Raji (cell line): Measurements from ENCODE around the gene UGT1A10.

ENCODE experiments used
- POLR2A ChIP-seq: IDR thresholded peaks from 2 replicates; pipeline ENCODE4 v1.6.1; 2011; ENCODE audit warnings: low read depth, low read length, control low read depth; ENCODE audit not compliant: insufficient read depth

The UGT1A10 gene

GRCh38 chr2:233773854-233774253, 137.6 kb downstream of the UGT1A10 start:
- no peak for TF ChIP-seq POLR2A

GRCh38 chr2:233775414-233775813, 139.2 kb downstream of the UGT1A10 start:
- no peak for TF ChIP-seq POLR2A

- no peak for TF ChIP-seq POLR2A
Measured at GRCh38 chr2:233778030-233778429, 141.8 kb downstream of the UGT1A10 start, which contains the start of gene MROH2A. Gene MROH2A (plus strand): TSS chr2:233778330. CDS start chr2:233779359, 1,029 bp downstream.

- no peak for TF ChIP-seq POLR2A
Measured at GRCh38 chr2:233779722-233780121, 143.5 kb downstream of the UGT1A10 start.

DNA sequence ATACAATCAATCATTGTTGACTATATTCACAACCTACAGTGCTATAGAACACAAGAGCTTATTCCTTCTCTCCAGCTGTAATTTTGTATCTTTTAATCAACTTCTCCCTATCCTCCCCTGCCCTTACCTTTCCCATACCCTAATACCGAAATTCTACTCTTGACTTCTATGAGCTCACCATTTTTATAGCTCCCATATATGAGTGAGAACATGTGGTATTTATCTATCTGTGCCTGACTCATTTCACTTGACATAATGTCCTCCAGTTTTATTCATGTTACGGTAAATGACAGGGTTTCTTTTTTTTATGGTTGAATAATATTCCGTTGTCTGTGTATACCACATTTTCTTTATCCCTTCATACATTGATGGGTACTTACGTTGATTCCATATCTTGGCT, 144.5 kb downstream of the UGT1A10 start:
- TF ChIP-seq POLR2A = no peak

DNA sequence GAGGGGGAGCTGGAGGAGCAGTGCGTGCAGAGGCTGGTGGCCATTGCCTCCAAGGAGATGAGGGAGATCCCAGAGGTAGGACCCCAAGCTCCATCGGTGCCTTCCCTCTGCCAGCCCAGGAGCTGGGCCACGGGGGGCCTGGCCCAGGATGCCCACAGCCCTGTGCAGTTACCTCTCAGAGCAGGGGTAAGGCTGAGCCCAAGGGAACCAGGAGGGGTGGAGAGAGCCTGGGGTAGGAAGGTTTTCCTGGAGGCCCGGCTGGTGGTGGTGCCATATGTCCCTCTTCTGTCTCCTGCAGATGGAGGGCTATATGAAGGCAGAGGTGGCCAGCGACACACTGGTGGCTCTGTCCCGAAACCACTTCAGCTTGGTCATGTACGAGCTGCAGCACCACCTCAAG, 153.3 kb downstream of the UGT1A10 start:
- no peak for TF ChIP-seq POLR2A

GRCh38 chr2:233791151-233791882, 155.1 kb downstream of the UGT1A10 start:
- TF ChIP-seq POLR2A = no peak

DNA sequence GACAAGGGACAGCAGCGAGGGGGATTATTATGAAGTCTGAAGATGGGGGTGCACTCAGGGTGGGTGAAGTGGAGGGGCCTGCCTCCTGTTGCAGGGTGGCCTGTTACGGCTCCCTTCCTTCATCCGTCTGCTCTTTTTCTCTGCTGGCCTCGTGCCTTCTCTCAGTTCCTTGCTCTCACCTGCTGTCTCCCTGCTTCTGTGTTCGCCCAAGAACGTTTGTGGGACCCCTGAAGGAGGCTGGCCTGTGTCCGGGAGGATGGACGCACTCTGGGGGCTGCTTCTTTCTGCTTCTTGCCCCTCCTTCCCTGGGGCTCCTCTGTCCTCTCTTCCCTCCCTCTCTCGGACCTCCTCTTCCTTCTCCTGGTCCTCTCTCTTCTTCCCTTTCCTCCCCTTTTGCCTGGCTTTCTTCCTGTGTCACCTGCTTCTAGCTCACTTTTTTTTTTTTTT, 155.7 kb downstream of the UGT1A10 start:
- no peak for TF ChIP-seq POLR2A

DNA sequence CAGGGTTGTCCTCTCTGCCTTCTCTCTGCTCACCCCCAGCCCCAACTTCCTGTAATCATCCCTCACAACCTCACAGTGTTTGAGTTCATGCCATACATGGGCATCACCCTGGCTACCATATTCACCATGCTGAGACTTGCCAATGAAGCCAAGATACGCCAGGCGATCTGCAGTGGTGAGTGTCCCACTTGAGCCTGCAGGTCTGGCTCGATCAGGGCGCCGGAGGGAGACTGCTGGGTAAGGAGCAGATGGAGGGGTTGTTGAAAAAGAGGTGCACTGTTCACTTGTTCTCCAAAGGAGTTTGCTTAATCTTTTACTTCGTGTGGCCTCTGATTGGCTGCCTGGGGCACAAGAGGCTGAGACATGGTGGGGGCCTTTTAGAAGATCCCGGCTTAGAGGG, 156.5 kb downstream of the UGT1A10 start:
- no peak for TF ChIP-seq POLR2A

- no peak for TF ChIP-seq POLR2A
Measured at GRCh38 chr2:233793465-233794127, 157.3 kb downstream of the UGT1A10 start.

DNA sequence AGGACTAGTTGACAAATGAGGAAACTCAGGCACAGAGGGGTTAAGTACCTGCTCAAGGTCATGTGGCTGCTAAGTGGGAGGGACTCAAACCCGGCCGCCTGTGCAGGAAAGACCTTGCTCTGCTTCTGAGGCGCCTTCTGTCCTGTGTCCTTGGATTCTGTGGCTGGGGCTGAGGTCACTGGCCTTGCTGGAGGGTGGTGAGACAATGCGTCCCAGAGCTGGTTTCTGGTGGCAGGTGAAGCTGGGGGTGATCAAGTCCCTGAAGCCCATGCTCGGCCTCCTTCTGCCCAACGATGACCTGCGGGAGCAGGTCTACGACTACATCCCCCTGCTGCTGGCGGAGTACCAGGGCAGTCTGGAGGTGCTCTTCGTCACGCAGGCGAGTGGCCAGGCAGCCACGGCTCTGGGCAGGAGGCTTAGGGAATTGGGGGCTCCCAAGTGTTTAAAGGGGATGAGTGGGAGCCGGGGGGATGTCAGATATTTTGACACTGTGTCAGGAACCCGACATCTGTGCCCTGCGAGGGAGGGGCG, 157.9 kb downstream of the UGT1A10 start:
- TF ChIP-seq POLR2A = no peak

DNA sequence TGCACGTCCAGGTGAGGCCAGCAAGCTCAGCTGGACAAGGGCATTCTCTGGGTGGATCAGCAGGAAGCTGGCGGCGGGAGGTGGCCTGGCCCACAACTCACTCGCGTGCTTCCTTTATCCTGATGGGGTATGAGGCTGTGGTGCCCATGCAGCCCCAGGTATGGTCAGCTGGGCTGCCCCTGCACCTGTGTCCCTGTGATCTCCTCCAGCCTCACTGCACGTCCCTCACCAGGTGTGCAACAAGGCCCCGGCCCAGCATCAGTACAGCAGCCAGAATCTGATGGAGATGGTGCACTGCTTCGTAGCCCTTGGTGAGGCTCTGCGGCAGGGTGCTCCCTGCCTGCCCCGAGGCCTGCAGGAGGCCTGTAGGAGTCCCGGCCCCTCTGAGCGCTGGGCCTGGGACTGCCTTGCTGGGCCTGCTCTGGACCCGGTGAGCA, 159.5 kb downstream of the UGT1A10 start:
- no peak for TF ChIP-seq POLR2A

DNA sequence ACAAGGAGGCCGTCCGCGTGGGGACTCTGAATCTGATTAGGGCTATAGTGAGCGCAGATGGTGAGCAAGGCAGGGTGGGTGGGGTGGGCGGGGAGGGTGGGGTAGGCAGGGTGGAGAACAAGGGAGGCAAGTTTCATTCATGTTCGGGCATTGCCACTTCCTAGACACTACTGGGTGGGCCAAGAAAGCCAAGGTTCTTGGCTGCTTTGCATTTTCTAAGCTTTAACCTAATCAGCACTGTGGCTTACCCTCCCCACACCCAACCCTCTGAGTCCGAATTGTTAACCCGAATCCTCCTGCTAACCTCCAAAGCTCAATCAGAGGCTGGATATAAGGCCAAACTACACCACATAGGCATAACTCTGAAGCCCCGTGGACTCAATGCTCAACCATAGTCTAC, 160.0 kb downstream of the UGT1A10 start:
- TF ChIP-seq POLR2A = no peak

DNA sequence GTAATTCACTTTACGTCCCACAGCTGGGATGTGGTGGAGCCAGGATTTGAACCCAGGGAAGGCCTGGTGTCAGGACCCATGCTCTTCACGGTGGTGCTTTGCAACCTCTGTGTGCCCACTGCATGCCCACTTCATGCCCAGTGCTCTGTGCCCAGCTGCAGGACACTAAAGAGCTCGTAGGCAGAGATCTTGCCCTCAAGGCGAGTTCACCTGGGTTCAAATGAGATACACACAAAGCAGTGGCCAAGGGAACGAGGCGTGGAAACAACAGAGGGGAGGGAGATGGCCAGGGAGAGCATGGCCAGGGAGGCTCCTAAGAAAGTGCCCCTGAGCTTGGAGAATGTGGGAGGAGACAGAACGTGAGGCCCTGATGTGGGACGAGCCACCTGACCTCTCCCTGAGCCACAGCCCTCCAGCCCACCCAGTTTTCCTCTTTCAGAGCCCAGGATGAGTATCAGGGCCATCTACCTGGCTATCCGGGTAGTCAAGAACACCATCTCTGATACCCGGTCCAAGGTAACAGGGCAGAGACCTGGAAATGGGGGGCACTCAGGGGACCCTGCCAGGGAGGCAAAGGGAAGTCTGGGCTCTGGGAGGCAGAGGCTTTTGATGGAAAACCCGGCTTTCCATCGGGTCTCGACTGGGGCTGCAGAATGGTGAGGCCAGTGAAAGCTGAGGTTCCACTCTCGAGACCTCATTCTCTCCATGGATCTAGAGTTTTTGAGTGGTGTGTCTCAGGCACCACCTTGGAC, 162.3 kb downstream of the UGT1A10 start:
- TF ChIP-seq POLR2A = no peak

GRCh38 chr2:233799087-233799665, 162.9 kb downstream of the UGT1A10 start:
- TF ChIP-seq POLR2A = no peak
